Midbrain (tissue), 1 donor: ENCODE data around the gene UTF1.
A peak's percentile ranks its signal among the peaks of the same experiment; 100 is the strongest.

Source experiments
- DNase-seq: peaks from one replicate; lab custom pipeline; 2025; lab: John Stamatoyannopoulos, UW

The UTF1 gene

GRCh38 chr10:133247681-133248333, 17.8 kb downstream of the UTF1 start:
- DNase-seq, result no peak

DNA sequence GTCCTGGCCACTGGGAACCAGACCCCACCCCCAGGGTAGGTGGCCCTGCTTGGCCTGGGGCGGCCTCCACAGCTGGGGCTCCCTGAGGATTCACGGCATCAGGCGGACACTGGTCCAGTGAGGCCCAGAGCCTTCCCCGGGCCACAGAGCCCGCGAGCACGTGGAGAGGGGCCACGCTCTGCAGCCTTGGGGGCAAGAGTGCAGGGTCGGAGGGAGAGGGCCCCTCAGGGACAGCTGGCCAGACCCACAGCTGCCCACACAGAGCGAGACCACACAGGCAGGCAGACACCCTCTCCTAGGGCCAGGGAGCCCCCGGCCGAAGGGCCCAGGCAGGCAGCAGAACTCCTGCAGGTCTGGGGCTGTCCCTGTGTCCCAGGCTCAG, 18.3 kb downstream of the UTF1 start:
- DNase-seq, result no peak

- no peak for DNase-seq
Observed at GRCh38 chr10:133249094-133249780, 19.2 kb downstream of the UTF1 start.

GRCh38 chr10:133249975-133250754, 20.1 kb downstream of the UTF1 start:
- DNase-seq, result no peak

- no peak for DNase-seq
Observed at GRCh38 chr10:133251388-133252222, 21.6 kb downstream of the UTF1 start.

GRCh38 chr10:133252223-133252552, 22.2 kb downstream of the UTF1 start:
- no peak for DNase-seq

DNA sequence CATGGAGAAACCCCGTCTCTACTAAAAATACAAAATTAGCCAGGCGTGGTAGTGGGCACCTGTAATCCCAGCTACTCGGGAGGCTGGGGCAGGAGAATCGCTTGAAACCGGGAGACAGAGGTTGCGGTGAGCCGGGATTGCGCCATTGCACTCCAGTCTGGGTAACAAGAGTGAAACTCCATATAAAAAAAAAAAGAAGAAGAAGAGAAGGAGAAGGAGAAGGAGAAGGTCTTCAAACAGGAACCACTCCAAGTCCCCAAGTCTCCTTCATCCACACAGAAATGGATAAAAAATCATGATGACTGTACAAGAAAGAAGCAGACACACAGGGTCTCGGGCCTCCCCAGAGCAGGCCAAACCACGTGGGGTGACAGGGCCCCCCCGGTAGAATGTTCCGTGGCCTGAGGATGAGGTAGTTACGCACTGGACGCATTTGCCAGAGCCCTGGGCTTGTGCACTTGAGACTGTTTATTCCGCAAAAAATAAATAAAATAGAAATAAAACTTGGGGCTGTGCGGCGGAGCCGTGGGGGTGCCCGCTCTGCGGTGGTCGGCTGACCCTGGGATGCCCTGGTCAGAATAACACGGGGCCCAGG, 23.4 kb downstream of the UTF1 start:
- no peak for DNase-seq

DNA sequence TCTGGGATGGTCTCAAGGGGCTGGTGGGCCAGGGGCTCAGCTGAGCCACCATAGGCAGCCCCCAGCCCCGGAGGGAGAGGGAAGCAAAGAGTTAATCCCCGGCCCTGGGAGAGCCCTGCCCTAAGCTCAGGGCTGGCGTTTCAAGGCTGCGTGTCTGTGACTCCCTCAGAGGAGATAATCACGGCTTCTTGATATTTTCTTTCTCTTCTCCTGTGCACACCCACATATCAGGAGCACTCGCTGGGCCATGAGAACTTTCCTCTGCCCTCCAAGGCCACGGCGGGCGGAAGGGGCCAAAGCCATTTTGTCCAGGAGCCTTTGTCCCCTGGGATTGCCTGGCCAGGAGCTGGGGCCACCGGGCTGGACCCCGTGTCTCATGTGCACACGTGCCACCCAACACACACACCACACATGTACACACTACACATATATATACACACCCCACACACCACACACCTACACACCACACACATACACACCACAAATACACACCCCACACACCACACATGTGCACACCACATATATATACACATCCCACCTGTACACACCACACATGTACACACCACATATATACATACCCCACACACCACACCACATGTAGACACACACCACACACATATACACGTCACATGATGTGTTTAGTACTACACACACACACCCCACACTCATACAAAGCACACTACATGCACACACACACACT, 24.6 kb downstream of the UTF1 start:
- DNase-seq, result no peak

DNA sequence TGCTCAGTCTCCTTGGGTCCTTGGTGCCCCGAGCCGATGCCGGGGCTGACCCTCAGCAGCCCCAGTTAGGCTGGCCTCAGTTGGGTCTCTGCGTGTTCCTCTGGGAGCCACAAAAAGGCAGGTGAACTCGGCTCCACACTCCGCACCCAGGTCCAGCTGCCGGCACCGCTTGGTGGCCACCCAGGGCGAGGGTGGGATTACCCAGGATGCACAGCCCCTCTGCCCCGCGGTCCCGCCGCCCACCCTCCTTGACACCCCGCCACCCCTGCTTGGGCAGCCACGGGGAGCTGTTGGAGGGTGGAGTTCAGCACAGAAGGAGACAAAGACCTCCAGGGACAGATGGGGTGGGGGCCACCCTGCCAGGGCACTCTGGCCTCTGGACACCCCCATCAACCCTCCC, 25.3 kb downstream of the UTF1 start:
- DNase-seq, result no peak

DNA sequence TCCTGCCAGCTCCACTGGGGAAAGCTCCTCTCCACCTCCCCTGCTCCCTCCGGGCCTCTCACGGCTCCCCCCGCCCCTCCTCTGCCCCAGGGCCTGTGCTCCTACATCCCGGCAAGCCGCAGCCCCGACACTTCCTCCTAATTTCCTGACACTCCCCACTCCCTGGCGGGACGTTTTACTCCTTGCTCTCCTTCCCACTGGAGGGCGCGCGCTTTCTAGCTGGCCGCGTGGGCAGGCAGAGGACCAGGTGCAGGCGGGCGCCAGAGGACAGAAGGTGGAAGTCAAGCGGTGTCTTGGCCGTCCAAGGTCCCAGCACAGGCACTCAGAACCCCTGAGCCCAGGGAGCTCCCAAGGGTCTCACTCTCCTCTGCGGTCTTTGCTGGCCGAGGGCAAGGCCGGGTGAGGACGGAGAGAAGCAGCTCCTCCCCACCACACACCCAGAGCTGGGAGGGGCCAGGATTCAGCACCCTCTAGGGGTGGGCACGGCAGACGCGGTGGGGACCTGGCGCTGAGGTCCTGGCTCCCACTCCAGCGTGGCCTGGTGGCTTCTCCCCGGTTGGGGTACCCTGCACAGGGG, 27.6 kb downstream of the UTF1 start:
- peak; percentile 10 for DNase-seq

- no peak for DNase-seq
Observed at GRCh38 chr10:133258066-133258817, 28.2 kb downstream of the UTF1 start.

GRCh38 chr10:133258818-133259601, 29.0 kb downstream of the UTF1 start:
- DNase-seq, result peak; percentile 29

DNA sequence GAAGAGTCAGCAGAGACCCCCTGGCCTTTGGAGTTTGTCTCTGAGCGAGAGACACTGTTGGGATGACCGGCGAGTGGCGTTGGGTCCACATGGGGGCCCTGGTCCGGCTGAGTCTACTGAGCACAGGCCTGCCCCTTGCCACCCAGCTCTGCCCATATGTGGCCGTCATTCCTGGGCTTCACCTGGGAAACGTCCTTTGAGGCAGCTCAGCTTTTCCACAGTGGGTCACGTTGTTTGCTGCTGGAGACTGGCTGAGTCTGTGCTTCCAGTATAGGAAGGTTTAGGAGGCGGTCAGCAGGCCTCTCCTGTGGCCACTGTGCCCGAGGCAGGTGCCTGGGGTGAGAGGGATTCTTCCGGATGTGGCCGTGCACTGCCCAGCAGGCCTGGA, 29.6 kb downstream of the UTF1 start:
- DNase-seq, result no peak

- no peak for DNase-seq
Observed at GRCh38 chr10:133260895-133261725, 31.1 kb downstream of the UTF1 start.

GRCh38 chr10:133261726-133262325, 31.8 kb downstream of the UTF1 start:
- peak; percentile 77 for DNase-seq

DNA sequence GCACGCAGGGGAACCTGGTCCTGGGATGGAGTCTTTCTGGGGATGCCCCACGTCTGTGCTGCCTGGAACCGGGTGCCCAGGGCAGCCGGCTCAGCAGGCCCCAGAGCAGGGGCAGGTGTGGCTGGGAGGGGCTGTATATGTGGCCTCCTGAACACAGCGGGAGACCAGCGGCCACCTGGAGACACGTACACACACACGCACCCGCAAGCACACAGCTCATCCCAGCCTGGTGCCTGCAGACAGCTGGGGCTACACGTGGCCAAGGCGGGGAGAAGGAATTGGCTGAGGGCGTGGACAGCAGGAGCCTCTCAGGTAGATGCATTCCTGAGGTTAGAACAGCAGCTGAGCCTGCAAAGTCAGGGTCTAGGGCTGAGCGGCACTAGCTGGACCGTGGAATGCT, 32.7 kb downstream of the UTF1 start:
- DNase-seq, result no peak

GRCh38 chr10:133263674-133264073, 33.7 kb downstream of the UTF1 start:
- DNase-seq, result no peak

DNA sequence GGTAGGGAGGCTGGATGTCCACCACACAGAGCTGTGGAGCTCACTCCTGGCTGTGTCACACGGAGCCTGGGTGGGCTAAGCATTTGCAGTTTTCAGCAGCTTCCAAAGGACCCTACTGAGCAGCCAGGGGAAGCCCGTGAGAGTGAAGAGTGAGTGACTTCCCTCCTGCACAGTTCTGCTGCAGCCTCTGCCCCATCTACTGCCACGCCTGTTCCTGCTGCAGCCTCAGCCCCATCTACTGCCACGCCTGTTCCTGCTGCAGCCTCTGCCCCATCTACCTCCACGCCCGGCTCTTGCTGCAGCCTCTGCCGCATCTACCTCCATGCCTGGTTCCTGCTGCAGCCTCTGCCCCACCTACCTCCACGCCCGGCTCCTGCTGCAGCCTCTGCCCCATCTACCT, 34.4 kb downstream of the UTF1 start:
- DNase-seq, result no peak
